ENCODE measurements around the gene CREBZF.

Gene CREBZF, protein sequence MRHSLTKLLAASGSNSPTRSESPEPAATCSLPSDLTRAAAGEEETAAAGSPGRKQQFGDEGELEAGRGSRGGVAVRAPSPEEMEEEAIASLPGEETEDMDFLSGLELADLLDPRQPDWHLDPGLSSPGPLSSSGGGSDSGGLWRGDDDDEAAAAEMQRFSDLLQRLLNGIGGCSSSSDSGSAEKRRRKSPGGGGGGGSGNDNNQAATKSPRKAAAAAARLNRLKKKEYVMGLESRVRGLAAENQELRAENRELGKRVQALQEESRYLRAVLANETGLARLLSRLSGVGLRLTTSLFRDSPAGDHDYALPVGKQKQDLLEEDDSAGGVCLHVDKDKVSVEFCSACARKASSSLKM

DNA sequence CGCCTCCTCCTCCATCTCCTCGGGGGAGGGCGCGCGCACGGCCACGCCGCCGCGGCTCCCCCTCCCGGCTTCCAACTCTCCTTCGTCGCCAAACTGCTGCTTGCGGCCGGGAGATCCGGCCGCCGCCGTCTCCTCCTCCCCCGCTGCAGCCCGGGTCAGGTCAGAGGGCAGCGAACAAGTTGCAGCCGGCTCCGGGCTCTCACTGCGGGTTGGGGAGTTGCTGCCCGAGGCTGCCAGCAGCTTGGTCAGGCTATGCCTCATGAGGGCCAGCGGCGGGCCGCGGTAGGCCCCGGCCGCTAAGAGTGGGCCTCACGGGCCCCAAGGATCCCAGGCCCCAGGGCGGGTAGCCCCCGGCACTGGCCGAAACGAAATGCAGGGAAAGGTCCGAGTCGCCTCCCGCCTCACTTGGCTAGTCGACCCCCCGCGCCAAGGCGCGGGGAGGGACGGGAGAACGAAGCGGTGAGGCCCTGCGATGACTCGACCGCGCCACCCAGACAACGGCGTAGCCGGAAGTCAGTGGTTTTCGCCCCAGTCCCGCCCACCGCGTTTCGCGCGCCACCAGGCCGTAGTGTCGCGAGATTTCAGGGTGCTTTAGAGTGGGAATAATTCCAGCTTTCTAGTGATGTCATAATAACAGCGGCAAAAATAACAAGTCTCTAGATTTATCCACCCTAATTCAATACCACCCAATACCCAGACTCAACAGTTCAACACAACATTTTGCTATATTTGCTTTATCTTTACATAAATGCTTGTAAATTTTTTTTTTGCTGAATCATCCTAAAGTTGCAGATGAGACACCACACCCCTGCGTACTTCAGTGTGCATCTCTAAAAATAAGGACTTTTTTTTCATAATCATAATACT lies at the start of gene CREBZF:
Gene CREBZF (minus strand): TSS at position 515 of the 867 bp plus-strand sequence. CDS start 254 bp downstream, at position 261.
- DNase-seq (ENCODE audit: low read depth in 3 of 3, low spot score in 1 of 3), result peak; percentile 76 to 91 (median 85)

DNA sequence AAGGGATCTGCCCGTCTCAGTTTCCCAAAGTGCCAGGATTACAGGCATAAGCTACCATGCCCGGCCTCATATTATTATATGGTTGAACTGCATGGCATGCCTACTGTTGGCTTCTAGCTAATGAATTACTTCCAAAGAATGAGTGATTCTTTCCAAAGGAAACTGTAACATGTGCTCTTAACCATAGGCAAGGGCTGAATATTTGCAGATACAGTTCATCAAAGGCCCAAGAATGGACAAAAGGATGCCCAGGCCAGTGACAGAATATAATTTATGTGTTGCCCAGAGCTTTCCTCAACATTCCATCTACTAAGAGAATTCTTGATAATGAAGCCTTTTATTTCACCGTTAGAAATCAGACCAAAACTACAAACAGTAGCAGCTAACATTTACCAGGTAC lies 48.0 kb upstream of the CREBZF start:
- no peak for DNase-seq (ENCODE audit: low read depth in 3 of 3, low spot score in 1 of 3)

DNA sequence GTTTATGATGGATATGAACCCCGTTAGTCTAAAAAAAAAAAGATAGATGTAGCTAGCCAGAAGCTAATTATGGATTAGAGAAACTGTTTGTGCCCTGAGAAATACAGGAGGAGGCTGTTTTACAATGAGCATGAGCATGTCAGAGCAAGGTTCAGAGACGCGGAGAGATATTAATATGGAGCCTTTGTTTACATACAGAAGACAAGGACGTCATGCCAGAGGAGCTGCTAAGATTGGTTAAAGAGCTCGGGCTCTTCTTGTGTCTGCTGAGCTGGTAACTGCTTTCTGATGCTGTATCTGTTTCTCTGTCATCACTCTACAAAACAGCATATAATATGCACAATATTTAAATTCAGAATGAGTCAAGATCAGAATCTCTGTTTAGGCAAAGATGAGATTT lies 46.0 kb upstream of the CREBZF start:
- no peak for DNase-seq (ENCODE audit: low read depth in 3 of 3, low spot score in 1 of 3)

DNA sequence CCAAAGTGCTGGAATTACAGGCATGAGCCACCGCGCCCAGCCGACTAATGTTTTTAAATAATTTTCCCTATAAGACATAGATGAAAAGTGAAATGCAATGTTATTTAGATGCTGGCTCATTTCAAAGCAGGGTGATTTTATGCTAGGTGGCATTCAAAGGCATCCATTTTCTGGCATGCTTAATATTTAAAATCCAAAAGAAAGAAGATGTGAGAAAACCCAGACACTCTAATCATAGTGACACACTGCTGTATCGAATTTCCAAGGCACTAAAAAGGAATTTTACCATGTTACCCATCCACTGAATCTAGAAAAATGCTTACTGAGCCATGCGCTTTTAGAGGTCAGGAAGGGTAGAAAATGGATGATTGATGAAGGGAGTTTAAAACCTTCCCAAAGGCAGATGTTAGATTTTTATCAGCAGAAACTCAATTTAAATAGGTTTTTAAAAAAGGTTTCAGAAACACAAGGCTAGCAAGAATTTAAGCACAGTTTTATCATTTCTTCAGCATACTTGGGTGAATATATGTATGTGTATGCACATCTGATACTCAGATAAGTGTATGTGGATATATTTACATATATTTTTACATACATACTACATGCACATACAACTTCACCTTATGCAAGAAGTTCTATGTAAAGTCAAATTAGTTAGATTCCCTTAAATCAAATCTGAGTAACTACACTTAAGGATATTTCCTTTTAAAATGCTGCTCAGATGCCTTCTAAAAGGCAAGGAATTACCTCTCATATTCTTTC lies 45.2 kb upstream of the CREBZF start:
- no peak for DNase-seq (ENCODE audit: low read depth in 3 of 3, low spot score in 1 of 3)

DNA sequence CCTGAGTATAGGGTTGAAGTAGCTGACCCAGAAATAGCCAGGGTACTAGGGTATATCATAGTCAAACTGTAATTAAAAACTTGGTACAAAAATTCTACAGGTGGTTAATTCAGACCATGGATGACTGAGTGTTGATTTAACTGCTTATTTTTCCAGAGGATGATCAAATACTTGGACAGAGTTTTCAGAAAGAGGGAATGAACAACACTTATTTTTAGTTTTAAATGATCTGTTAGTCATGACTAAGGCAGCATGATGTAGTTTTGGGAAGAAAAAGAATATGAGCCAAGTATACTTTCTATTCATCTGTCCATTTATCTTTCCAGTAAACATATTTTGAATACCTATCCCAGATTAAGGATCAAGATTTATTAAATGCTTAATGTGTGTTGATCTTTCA lies 40.9 kb upstream of the CREBZF start:
- no peak for DNase-seq (ENCODE audit: low read depth in 3 of 3, low spot score in 1 of 3)

DNA sequence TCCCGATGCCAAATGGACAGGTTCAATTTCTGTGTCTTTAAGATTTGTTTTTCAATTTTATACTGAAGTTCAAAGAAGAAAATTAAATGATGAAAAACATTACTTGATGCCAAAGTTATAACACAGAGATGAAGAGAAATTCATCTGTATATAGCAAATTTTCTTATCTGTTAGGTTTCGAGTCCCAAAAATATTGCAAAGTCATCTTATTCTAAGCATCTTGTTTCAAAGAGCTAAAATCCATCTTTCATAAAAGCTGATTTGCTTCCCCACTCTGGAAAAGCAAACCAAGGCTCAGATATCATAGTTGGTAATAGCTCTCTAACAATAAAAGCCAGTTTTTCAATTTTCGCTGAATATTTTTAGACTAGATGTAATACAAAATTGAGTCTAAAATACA lies 40.0 kb upstream of the CREBZF start:
- no peak for DNase-seq (ENCODE audit: low read depth in 3 of 3, low spot score in 1 of 3)

DNA sequence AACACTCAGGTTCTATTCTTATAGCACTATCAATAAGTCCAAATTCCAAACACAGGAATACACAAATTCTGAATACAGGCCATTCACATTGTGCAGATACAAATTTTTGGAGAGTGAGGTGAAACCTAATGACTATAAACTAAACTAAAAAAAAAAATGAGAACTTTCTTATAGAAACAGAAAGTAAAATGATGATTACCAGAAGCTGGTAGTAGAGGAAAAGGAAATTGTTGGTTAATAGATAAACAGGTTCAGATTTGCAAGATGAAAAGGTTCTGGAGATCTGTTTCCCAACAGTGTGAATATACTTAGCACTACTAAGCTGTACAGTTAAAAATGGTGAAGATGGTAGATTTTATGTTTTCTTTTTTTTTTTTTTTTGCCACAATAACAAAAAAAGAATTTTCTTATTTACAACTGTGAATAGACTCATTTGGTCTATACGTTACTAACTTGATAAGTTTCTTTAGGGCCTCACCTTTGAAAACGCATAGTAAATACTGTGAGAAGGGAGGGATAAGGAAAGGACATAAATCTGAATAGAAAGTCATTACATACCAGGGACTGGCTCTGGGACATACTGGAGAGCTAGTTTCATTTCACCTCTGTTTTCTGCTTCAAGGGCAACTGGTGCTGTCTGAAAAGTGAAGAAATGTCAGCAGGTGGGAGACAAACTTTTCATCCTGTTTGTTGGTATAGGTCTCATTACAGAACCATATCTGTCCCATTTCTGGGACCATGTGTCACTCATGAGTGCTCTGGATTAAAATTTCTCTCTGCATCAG lies 35.2 kb upstream of the CREBZF start:
- no peak for DNase-seq (ENCODE audit: low read depth in 3 of 3, low spot score in 1 of 3)

DNA sequence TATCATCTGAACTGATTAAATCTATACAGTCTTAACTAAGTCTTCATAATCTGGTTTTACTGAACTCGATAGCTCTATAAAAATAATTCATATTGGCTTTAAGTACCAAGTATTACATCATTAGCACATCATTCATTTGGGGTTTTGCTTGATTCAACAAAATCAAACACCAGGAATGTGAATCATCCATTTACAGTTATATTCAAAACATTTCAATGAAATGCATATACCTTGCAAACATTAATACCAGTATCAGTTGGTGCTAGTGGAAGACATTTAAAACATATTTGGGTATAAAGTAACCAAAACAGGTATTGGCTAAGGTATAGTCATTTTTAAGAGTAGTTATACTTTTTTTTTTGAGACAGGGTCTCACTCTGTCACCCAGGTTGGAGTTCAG lies 33.3 kb upstream of the CREBZF start:
- no peak for DNase-seq (ENCODE audit: low read depth in 3 of 3, low spot score in 1 of 3)

DNA sequence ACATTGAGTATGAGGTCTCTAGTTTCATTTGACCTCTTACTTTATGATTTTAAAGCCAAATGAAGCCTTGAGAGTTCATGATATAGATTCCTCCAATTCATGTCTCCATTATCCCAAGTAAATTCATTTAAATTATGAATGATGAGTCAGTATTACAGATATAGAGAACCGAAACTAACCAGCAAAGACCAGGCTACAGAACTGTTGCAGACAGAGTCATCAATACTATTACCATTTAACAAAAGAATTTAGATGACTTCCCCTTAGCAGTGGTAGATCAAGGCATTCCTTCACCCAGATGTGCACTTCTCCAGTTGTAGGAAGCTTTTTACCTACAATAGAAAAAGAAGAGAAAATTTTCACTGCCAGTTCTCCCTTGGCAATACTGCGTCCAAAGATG lies 32.8 kb upstream of the CREBZF start:
- no peak for DNase-seq (ENCODE audit: low read depth in 3 of 3, low spot score in 1 of 3)

DNA sequence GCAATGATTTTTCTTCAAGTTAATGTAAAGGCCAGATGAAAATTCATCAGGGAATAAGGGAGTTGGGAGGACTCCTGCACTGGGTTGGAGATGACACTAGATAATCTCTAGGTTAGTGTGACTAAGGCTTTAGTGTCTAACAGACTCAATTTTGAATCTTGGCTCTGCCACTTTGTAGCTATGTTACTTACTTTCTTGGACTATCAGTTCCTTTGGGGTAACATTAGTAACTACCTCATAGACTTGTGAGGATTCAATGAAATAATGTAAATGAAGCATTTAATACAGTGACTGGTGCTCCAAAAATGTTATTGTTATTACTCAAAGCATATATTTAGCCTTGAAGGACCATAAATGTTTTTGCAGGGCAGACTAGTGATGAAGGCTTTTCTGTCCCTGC lies 30.6 kb upstream of the CREBZF start:
- no peak for DNase-seq (ENCODE audit: low read depth in 3 of 3, low spot score in 1 of 3)

DNA sequence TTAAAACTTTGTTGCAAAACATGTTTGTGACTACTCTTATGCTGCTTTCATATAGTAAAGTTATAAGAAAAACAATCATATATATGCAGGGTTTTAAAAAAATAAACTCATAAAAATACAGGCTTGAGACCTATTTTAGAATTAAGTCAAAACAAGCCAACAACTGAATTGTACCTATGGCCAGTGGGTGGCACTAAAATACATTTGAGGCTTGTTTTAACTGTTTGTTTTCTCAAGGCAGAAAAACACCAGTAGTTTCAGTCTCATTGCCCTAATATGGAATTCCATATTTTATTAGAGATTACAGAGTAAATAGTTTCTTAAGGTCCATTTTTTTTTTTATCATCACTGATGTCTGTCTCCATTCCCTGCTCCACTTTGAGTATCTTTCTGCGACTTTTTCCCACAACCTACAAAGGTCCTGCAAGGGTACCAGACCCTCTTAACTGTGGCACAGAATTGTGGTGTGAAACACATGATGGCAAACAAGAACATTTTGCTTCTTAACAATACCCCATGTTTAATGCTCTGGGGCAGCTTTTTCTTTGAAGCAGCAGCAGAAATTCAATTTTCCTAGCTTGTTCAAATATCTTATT lies 29.6 kb upstream of the CREBZF start:
- no peak for DNase-seq (ENCODE audit: low read depth in 3 of 3, low spot score in 1 of 3)

DNA sequence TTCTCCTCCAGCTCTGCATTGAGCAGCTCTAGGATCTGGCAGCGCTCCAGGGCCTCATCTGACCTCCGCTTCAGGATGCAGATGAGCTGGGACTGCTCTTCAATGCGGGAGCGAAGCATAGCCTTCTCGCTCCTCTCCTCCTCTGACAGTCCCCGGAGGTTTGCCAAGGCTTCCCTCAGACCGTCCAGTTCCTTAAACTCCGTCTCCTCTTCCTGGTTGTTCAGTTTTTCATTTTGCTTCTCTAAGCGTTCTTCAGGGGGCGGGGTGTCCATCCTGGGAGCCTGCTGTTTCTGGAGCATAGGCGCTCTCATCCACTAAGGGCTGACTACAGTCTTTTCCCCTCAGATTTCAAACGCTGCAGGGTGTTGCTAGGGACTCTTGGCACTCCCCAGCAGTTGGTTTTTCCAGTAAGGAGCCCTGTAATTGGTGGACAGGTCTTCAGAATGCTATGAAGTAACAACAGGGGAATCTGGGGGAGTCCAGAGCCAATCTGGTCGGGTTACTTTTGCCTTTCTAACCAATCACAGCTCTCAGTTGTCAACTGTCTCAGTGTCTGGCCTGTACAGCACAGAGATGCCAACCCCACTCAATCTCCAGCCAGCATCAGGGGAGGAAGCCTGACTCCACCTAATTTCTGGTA lies 21.0 kb upstream of the CREBZF start, which contains the start of gene CCDC89:
Gene CCDC89 (minus strand): TSS at position 376 of the 640 bp plus-strand sequence. CDS start 65 bp downstream, at position 311.
- no peak for DNase-seq (ENCODE audit: low read depth in 3 of 3, low spot score in 1 of 3)

DNA sequence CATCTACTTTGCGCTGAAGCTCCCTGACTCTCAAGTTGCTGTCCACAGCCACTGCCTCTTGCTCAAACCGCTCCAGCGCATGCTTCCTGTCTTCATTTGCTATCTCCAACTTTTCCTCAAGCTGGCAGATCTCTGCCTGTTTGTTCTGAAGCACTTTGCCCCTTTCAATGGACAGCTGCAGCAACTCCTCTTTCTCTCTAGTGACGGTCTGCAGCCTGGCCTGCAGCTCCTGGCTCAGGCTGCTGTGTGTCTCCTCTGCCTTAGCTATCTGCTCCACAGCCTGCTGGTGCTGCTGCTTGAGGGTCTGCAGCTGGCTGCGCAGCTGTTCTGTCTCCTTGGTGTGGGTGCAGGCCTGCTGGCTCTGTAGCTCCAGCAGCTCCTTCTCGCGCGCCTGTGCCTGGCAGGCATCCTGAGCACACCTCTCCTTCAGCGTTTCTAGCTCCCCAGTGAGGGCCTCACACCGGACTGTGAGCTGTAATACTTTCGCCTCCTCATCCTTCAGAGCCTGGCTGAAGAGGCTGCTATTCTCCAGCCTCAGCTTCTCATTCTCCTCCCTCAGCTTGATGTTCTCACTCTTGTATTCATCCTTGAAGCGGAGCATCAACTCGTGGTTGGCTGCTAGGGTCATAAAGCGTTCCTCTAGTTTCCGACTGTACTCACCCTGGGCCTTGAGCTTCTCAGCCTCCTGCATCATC lies 20.3 kb upstream of the CREBZF start:
- no peak for DNase-seq (ENCODE audit: low read depth in 3 of 3, low spot score in 1 of 3)

DNA sequence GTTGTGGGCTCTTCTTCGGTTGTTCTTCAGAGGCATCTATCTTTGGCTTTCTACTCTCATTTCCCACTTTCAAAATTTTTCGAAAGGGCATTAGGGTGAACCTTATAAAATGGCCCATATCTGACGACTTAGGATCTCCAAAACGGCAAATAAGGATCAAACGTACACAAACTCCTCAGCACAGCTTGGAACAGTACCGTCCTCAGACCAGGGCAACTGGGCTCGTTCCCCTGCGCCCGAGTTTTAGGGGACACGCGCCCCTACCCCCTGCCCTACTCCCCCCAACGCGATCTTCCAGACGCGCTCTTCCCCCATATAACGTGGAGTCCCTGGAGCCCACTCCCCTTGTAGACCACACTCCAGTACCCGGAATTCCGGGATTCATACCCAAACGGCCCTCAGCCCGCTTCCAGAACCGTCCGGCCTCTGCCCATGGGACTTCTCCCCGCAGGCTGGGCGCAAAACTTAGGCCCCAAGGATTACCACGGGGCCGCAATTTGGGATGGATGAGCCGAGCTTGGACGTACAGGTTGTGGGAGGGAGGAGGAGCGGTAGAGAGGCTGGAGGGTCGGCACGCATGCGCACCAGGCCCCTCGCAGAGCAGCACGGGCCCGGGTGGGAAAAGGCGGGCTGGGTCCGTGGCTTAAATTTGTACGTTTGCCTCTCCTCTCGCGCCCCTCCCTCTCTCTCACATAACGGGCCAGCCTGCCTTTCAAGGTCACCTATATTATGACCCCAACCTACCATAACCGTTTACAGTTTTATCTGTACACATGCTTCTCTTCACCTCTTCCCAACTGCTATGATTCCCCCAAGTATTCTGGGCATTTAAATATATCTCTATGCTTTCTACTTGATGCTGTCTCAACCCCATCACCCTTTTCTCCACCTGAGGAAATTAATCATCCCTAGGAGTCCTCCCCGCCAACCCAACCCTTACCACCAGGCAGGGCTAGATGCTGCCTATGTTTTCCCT lies 17.7 kb upstream of the CREBZF start:
- peak in 2 of 3 donors; percentile 24 to 50 for DNase-seq (ENCODE audit: low read depth in 3 of 3, low spot score in 1 of 3)

DNA sequence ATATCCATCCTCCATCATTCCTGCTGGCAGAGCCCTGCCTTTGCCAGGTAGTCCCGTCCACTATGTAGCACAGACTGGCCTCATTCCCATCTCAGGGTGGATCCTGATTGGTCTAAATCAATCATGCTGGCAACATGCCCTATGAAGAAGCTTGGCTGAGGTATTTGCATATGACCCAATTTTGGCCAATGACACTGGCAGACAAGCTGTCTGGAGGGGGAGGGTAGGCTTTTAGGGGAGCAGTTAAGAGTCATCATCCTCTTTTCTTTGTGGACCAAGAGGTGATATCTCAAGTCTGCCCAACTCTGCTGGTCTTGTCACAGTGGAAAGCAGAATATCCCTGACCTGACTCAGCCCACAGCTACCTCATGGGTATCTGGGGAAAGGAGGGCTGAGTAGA lies 16.0 kb upstream of the CREBZF start:
- DNase-seq (ENCODE audit: low read depth in 3 of 3, low spot score in 1 of 3), result no peak

DNA sequence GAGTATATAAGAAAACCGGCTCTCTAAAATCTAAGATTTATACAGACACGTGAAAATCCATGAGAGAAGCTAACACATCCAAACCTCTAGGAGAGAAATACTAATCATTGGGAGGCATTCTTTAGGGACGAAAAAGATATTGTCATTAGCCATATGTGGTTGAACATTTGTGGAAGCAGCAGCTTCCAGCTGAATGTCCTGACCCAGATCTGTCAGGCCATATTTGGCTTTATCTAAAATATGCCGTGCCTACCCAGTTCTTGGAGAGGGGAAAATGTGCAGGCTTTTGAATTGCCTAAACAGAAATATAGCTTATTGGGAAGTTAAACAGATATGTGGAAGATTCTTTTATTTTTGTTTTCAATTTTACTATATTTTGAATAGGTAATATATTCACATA lies 14.6 kb upstream of the CREBZF start:
- no peak for DNase-seq (ENCODE audit: low read depth in 3 of 3, low spot score in 1 of 3)

DNA sequence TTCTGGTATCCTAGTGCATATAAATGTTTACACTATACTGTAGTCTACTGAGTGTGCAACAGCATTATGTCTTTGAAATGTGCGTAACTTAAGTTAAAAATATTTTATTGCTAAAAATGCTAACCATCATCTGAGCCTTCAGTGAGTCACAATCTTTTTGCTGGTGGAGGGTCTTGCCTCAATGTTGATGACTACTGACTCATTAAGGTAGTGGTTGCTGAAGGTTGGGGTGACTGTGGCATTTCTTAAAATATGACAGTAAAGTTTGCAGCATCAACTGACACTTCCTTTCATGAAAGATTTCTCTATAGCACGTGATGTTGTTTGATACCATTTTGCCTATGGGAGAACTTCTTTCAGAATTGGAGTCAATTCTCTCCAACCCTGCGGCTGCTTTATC lies 8.5 kb upstream of the CREBZF start:
- no peak for DNase-seq (ENCODE audit: low read depth in 3 of 3, low spot score in 1 of 3)
